ENCODE data around the gene DOK7.

GRCh38 chr4:3511187-3511586 lies 48.1 kb downstream of the DOK7 start:
- no peak for TF ChIP-seq POLR2A (IDR thresholded peaks at IDR 0.05; ENCODE audit: low read depth, low read length)
- no peak for TF ChIP-seq POLR2AphosphoS5 (IDR thresholded peaks at IDR 0.05; ENCODE audit: low read depth, low read length)
- TF ChIP-seq TAF1 (IDR thresholded peaks at IDR 0.05; ENCODE audit: low read depth, low read length) = no peak
